Measurements from ENCODE around the gene NBPF1.
"Not testable (repeated sequence)": the region's sequence is repeated elsewhere in the genome, so short reads cannot be mapped to it uniquely, and the experiment has no call there.

Gene NBPF1

DNA sequence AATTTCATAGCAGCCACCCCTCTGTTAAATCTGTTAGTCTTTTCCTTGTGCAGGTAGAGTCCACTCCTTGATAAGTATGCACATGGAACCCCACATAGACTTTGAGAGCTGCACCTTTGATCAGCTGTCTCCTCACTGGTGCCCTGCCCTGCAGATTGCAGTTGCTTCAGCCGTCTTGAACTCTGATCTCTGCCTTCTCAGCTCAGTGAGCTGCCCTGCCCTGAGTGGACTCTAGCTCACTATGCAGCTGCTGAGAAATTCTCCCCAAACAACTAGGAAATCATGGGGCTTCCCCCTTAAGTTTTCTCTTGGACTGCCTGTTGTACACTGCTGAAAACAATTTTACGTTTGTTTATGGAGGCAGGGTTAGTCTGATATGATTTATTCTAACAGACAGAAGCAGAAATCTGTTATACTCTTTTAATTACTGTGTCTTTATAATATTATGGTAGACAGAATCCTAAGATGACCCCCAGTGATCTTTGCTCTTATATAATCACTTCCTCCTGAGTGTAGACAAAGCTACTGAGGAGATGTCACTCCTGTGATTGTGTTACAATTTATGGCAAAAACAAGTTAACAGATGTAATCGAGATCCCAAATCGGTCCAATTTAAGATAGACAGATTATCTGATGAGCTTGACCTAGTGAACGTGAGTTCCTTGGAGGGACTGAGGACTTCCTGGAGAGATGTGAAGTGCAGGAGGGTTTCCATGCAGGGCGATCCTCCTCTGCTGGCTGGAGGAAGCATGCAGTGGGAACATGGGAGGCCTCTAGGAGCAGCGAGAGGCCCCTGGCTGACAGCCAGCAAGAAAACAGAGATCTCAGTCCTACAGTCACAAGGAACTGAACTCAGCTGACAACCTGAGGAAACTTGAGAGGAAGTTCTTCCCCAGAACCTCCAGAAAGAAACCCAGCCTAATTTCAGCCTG is 12.2 kb downstream of the NBPF1 start:
- not testable (repeated sequence) for H3K9ac ChIP-seq (ENCODE audit: low read depth, low read length, poor library complexity); H2BK15ac ChIP-seq (ENCODE audit: low read length); H2BK5ac ChIP-seq (ENCODE audit: low read length); DNase-seq (ENCODE audit: low spot score); H2AK5ac ChIP-seq (ENCODE audit: low read depth, low read length); H3K23ac ChIP-seq (ENCODE audit: low read depth, low read length, poor library complexity); H4K91ac ChIP-seq (ENCODE audit: low read depth, low read length, poor library complexity); H3K14ac ChIP-seq (ENCODE audit: low read length); H2BK120ac ChIP-seq (ENCODE audit: low read depth, low read length); H3K4me2 ChIP-seq (ENCODE audit: insufficient read depth, low read length, poor library complexity, severe bottlenecking); H3K4me1 ChIP-seq (ENCODE audit: control insufficient read depth in 2 of 2, insufficient read depth in 1 of 2, low read depth in 1 of 2, low read length in 2 of 2); H3K4ac ChIP-seq (ENCODE audit: low read length); H3K4me3 ChIP-seq (ENCODE audit: low read length in 2 of 2); H3K9me3 ChIP-seq (replicated peaks in 1 of 2; ENCODE audit: control insufficient read depth in 2 of 2, insufficient read depth in 1 of 2, low read depth in 1 of 2, low read length in 2 of 2); H3K18ac ChIP-seq (ENCODE audit: low read length); H4K8ac ChIP-seq (ENCODE audit: low read depth, low read length); H3K27me3 ChIP-seq (ENCODE audit: control insufficient read depth in 3 of 3, insufficient read depth in 3 of 3, low read depth in 1 of 3, low read length in 3 of 3); H2BK12ac ChIP-seq (ENCODE audit: low read length); H2AFZ ChIP-seq (ENCODE audit: low read length); H3K27ac ChIP-seq (replicated peaks; ENCODE audit: low read length); H3K79me1 ChIP-seq (ENCODE audit: low read depth, low read length)
- H3K36me3 ChIP-seq (replicated peaks in 1 of 2; ENCODE audit: control insufficient read depth in 2 of 2, insufficient read depth in 2 of 2, low read length in 2 of 2) = peaks cover 5 to 19% of the 10 kb centered on the region in 2 donors
- no CpG with 5 or more reads among the region's 7 CpGs for WGBS, 2 donors (ENCODE audit: extremely low coverage in 2 of 2, insufficient read length in 2 of 2, insufficient replicate concordance in 1 of 2)

DNA sequence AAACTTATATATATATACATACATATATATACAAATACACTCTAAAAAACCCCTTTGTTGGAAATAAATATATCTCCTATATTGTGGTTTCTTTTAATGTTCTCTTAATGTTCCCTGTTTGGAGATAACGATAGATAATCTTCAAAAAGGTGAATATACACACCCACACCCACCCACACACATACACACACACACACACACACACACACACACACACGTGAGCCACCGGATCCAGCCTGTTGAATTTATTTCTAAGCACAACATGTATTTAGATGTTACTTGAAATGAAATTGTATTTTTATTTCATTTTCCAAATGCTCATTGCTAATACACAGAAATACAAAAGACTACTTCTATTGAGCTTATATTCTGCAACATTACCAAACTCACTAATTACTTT is 14.0 kb downstream of the NBPF1 start:
- not testable (repeated sequence) for H2AFZ ChIP-seq (ENCODE audit: low read length); H3K4me3 ChIP-seq (ENCODE audit: low read length in 2 of 2); H3K4ac ChIP-seq (ENCODE audit: low read length); H3K36me3 ChIP-seq (replicated peaks in 1 of 2; ENCODE audit: control insufficient read depth in 2 of 2, insufficient read depth in 2 of 2, low read length in 2 of 2); H3K23ac ChIP-seq (ENCODE audit: low read depth, low read length, poor library complexity); DNase-seq (ENCODE audit: low spot score); H3K9me3 ChIP-seq (replicated peaks in 1 of 2; ENCODE audit: control insufficient read depth in 2 of 2, insufficient read depth in 1 of 2, low read depth in 1 of 2, low read length in 2 of 2); H3K4me1 ChIP-seq (ENCODE audit: control insufficient read depth in 2 of 2, insufficient read depth in 1 of 2, low read depth in 1 of 2, low read length in 2 of 2); H3K27me3 ChIP-seq (ENCODE audit: control insufficient read depth in 3 of 3, insufficient read depth in 3 of 3, low read depth in 1 of 3, low read length in 3 of 3); H4K8ac ChIP-seq (ENCODE audit: low read depth, low read length); H2BK5ac ChIP-seq (ENCODE audit: low read length); H4K91ac ChIP-seq (ENCODE audit: low read depth, low read length, poor library complexity); H3K14ac ChIP-seq (ENCODE audit: low read length); H3K4me2 ChIP-seq (ENCODE audit: insufficient read depth, low read length, poor library complexity, severe bottlenecking); H3K18ac ChIP-seq (ENCODE audit: low read length); H2BK120ac ChIP-seq (ENCODE audit: low read depth, low read length); H3K9ac ChIP-seq (ENCODE audit: low read depth, low read length, poor library complexity); H2BK15ac ChIP-seq (ENCODE audit: low read length); H3K27ac ChIP-seq (replicated peaks; ENCODE audit: low read length); H2AK5ac ChIP-seq (ENCODE audit: low read depth, low read length); H3K79me1 ChIP-seq (ENCODE audit: low read depth, low read length); H2BK12ac ChIP-seq (ENCODE audit: low read length)
- WGBS, 2 donors (ENCODE audit: extremely low coverage in 2 of 2, insufficient read length in 2 of 2, insufficient replicate concordance in 1 of 2) = no CpG with 5 or more reads among the region's 3 CpGs

DNA sequence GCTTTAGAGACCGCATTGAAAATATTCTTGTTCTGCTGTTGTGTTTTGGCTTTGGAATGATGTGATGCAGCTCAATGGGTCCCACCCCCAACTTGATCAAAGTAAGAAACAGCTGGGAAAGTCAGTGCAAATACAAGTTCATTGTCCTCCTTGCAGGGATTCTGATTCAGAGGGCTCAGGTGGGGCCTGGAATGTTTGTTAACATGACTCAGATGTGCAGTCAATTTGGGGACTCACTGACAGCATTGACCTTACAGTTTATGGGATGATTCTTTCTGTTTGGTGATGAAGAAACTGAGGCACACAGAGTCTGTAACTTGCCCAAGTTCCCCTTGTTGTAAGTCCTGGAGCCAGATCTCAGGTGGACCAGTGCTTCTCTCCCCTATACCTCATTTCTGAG is 18.1 kb downstream of the NBPF1 start:
- not testable (repeated sequence) for H3K79me1 ChIP-seq (ENCODE audit: low read depth, low read length); H2BK15ac ChIP-seq (ENCODE audit: low read length); H4K91ac ChIP-seq (ENCODE audit: low read depth, low read length, poor library complexity); H2BK12ac ChIP-seq (ENCODE audit: low read length); H3K4ac ChIP-seq (ENCODE audit: low read length); H2AK5ac ChIP-seq (ENCODE audit: low read depth, low read length); H3K27ac ChIP-seq (replicated peaks; ENCODE audit: low read length); H2AFZ ChIP-seq (ENCODE audit: low read length); H3K23ac ChIP-seq (ENCODE audit: low read depth, low read length, poor library complexity); DNase-seq (ENCODE audit: low spot score); H3K9me3 ChIP-seq (replicated peaks in 1 of 2; ENCODE audit: control insufficient read depth in 2 of 2, insufficient read depth in 1 of 2, low read depth in 1 of 2, low read length in 2 of 2); H3K27me3 ChIP-seq (ENCODE audit: control insufficient read depth in 3 of 3, insufficient read depth in 3 of 3, low read depth in 1 of 3, low read length in 3 of 3); H3K4me3 ChIP-seq (ENCODE audit: low read length in 2 of 2); H3K14ac ChIP-seq (ENCODE audit: low read length); H3K36me3 ChIP-seq (replicated peaks in 1 of 2; ENCODE audit: control insufficient read depth in 2 of 2, insufficient read depth in 2 of 2, low read length in 2 of 2); H3K4me2 ChIP-seq (ENCODE audit: insufficient read depth, low read length, poor library complexity, severe bottlenecking); H3K18ac ChIP-seq (ENCODE audit: low read length); H2BK5ac ChIP-seq (ENCODE audit: low read length); H2BK120ac ChIP-seq (ENCODE audit: low read depth, low read length); H3K4me1 ChIP-seq (ENCODE audit: control insufficient read depth in 2 of 2, insufficient read depth in 1 of 2, low read depth in 1 of 2, low read length in 2 of 2); H4K8ac ChIP-seq (ENCODE audit: low read depth, low read length); H3K9ac ChIP-seq (ENCODE audit: low read depth, low read length, poor library complexity)
- no CpG with 5 or more reads among the region's 1 CpG for WGBS, 2 donors (ENCODE audit: extremely low coverage in 2 of 2, insufficient read length in 2 of 2, insufficient replicate concordance in 1 of 2)

DNA sequence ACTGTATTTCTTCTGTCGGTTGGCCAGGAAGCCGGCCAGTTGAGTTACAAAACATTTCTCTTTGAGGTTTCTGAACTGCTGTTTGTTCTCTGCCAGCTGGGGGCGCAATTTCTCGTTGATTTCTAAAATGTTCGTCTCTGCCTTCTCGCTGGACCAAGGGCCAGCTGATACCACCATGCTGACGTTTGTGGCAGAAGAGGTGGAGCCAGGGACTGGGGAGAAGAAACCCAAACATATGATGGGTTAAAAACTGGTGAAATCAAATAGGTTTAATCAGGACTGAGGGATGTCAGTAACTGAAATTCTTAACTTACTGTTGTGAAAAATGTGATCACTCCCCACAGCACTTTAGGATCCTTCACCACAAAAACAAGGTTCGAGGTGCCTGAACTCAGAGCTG is 21.5 kb downstream of the NBPF1 start:
- not testable (repeated sequence) for H4K8ac ChIP-seq (ENCODE audit: low read depth, low read length); H3K79me1 ChIP-seq (ENCODE audit: low read depth, low read length); H4K91ac ChIP-seq (ENCODE audit: low read depth, low read length, poor library complexity); H3K4me3 ChIP-seq (ENCODE audit: low read length in 2 of 2); H2BK120ac ChIP-seq (ENCODE audit: low read depth, low read length); H3K27me3 ChIP-seq (ENCODE audit: control insufficient read depth in 3 of 3, insufficient read depth in 3 of 3, low read depth in 1 of 3, low read length in 3 of 3); H2AK5ac ChIP-seq (ENCODE audit: low read depth, low read length); H2BK12ac ChIP-seq (ENCODE audit: low read length); H3K14ac ChIP-seq (ENCODE audit: low read length); H3K9ac ChIP-seq (ENCODE audit: low read depth, low read length, poor library complexity); H2BK15ac ChIP-seq (ENCODE audit: low read length); H3K4me1 ChIP-seq (ENCODE audit: control insufficient read depth in 2 of 2, insufficient read depth in 1 of 2, low read depth in 1 of 2, low read length in 2 of 2); H3K23ac ChIP-seq (ENCODE audit: low read depth, low read length, poor library complexity); DNase-seq (ENCODE audit: low spot score); H3K18ac ChIP-seq (ENCODE audit: low read length); H2BK5ac ChIP-seq (ENCODE audit: low read length); H3K9me3 ChIP-seq (replicated peaks in 1 of 2; ENCODE audit: control insufficient read depth in 2 of 2, insufficient read depth in 1 of 2, low read depth in 1 of 2, low read length in 2 of 2); H3K4ac ChIP-seq (ENCODE audit: low read length); H3K36me3 ChIP-seq (replicated peaks in 1 of 2; ENCODE audit: control insufficient read depth in 2 of 2, insufficient read depth in 2 of 2, low read length in 2 of 2); H2AFZ ChIP-seq (ENCODE audit: low read length); H3K27ac ChIP-seq (replicated peaks; ENCODE audit: low read length); H3K4me2 ChIP-seq (ENCODE audit: insufficient read depth, low read length, poor library complexity, severe bottlenecking)
- WGBS, 2 donors (ENCODE audit: extremely low coverage in 2 of 2, insufficient read length in 2 of 2, insufficient replicate concordance in 1 of 2) = no CpG with 5 or more reads among the region's 8 CpGs

Measured in neuronal stem cell (in vitro differentiated cells).